GM19193 (cell line): ENCODE results near the gene LRMDA.

Experiments used
- POLR2A ChIP-seq: IDR thresholded peaks from 4 replicates; pipeline ENCODE4 v1.6.1; 2011; ENCODE audit not compliant: insufficient read depth, insufficient read length; ENCODE audit errors: extremely low read depth

Gene LRMDA

DNA sequence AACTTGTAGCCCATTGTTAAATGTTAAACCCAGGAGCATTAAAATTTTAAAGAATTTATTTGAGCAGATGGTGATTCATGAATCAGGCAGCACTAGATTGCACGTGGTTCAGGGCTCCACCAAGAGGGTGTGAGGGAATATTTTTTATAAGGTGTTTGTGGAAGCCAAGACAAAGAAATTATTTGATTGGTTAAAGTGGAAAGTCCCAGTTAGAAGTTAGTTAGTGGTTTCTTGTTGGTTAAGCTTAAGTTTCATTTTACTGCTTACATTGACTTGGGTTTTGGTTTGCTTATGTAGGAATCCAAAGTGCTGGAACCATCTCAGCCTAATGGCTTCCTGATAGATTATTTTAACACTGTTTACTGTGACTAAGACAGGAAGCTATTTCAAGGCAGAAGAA is 906.2 kb downstream of the LRMDA start:
- no peak for TF ChIP-seq POLR2A

GRCh38 chr10:76338187-76338586 is 906.8 kb downstream of the LRMDA start:
- no peak for TF ChIP-seq POLR2A

DNA sequence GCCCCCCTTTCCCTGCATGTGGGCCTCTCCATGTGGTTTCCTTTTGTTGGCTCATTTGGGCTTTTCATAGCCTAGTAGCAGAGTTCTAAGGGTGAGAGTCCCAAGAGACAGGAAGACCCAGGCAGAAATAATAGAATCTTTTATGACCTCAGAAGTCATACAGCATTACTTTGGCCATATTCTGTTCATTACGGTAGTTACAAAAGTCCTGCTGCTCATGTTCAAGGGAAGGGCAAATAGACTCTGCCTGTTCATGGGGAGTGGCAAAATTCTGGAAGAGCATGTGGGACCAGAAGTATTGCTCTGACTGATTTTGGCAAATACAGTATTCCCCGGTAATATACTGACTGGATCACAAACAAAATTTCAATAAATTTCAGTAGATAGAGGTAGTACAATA is 910.3 kb downstream of the LRMDA start:
- no peak for TF ChIP-seq POLR2A

- TF ChIP-seq POLR2A: no peak
These were observed 911.6 kb downstream of the LRMDA start for GRCh38 chr10:76342996-76343395.

DNA sequence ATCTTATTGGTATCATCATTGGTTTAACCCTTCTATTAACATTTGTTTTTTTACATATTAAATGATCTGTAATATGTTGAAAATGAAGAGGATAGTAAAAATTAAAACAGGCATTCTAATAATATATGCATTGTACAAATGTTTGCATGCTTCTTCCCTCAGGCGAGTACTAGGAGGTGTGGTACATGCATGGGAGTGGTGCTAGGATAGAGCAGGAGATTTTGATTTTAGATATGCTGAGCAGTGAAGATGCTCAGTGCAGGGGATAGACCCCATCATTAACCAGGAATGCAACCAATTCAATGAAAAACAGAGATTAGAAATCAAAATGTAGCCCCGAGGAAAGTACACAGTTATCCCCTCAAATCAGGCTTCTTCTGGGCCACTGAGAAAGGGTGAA is 916.4 kb downstream of the LRMDA start:
- no peak for TF ChIP-seq POLR2A

DNA sequence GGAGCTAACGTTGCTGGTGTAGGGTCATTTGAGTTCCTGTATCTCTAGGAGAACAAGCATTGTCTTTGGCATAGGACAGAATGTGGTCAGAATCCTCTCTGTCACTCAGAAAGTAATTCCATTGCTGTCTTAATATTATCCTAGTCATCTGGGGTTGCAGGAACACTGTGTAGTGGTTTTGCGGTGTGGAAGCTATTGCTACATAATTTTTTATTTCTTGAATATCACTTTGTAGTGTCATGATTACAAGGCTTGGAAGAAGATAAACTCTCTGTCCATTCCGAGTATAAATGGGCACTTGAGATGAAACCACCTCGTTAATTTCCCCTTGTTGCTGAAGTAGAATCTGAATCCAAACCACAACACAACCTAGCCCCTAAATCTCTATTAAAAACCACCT is 919.2 kb downstream of the LRMDA start:
- no peak for TF ChIP-seq POLR2A

- no peak for TF ChIP-seq POLR2A
These were observed 920.9 kb downstream of the LRMDA start for GRCh38 chr10:76352300-76352699.

- no peak for TF ChIP-seq POLR2A
These were observed 921.9 kb downstream of the LRMDA start for GRCh38 chr10:76353237-76353851.

GRCh38 chr10:76354212-76354738 is 922.9 kb downstream of the LRMDA start:
- no peak for TF ChIP-seq POLR2A

DNA sequence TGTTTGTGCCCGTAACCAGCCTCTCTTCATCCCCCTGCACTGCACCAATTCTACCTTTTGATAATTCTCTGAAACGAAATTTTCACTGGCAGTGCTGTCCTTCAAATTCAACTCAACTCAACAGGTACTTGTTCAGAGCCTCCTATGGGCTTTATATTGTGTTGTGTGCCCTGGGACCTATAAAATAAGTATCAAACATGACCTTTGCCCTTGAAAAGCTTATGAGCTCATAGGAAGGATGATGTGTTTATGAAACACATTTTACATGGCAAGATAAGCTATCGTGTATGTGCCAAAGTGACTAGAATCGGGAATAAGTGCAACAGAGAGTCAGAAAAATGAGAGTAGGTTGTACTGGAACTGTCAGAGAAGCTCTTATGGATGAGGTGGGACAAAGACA is 923.5 kb downstream of the LRMDA start:
- TF ChIP-seq POLR2A: no peak

GRCh38 chr10:76356557-76356956 is 925.1 kb downstream of the LRMDA start:
- TF ChIP-seq POLR2A: no peak

- no peak for TF ChIP-seq POLR2A
These were observed 926.4 kb downstream of the LRMDA start for GRCh38 chr10:76357726-76358415.

DNA sequence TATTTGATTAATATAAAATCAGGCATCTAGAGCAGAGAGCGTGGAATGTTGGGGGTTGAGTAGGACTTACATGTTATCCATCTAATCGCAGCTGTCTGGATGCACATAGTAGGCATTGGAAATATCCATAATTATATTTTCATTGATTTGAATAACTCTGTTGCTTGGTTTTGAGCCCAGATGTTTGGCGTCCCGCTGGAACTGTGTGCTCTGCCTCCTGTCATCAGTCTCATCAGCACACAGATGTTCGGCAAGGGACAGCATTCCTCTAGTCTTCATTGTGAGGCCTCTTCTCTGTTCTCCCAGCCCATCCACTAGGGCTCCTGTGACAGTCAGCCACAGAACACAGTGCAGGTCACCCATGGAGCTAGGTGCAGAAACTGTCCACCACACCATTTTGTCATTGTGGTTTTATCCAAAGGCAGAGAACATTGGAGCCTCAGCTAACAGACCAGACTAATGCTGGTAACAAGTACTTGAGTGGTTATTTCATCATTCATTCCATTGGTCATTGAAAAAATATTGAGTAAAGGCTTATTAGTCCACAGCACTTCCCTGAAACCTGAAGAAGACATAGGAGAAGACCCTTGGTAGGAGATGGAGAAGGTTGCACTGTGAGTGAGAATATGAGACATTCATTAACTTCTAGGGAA is 927.4 kb downstream of the LRMDA start:
- no peak for TF ChIP-seq POLR2A

DNA sequence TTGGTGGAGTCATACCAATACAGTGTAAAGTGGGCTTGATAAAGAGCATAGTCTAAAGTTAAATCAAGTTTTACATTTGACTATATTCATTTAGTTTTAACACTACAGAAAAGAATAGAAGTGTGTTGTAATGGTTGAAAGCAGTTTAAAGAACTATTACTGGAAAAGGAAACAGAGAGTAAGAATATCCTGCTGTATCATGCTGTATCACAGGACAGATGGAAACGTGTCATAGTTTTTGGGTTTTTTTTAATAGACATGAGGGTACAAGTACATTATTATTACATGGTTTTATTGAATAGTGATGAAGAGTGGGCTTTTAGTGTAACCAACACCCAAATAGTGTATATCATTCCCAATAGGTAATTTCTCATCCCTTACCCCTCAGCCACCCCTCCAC is 944.3 kb downstream of the LRMDA start:
- TF ChIP-seq POLR2A: no peak

- TF ChIP-seq POLR2A: no peak
These were observed 951.0 kb downstream of the LRMDA start for GRCh38 chr10:76382381-76382851.
